GM21367 (cell line): ENCODE measurements around the gene SETD1B.
"Not testable (repeated sequence)": the region's sequence is repeated elsewhere in the genome, so short reads cannot be mapped to it uniquely, and the experiment has no call there.

ENCODE experiments used
- ATAC-seq: cut with Tn5 transposase; IDR thresholded peaks from one replicate; pipeline ENCODE4 v1.9.1; 2021; ENCODE audit not compliant: unreplicated experiment

SETD1B gene

DNA sequence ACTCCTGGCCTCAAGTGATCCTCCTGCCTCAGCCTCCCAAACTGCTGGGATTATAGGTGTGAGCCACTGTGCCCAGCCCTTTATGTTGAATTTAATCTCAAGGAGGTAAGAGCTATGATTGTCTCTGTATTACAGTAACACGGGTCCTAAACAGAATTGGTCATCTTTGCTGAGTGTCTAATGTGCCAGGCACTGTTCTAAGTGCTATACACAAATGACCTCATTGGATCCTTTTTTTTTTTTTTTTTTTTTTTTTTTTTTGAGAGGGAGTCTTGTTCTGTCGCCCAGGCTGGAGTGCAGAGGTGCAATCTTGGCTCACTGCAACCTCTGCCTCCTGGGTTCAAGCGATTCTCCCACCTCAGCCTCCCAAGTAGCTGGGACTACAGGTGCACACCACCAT is 48.6 kb downstream of the SETD1B start:
- not testable (repeated sequence) for ATAC-seq

DNA sequence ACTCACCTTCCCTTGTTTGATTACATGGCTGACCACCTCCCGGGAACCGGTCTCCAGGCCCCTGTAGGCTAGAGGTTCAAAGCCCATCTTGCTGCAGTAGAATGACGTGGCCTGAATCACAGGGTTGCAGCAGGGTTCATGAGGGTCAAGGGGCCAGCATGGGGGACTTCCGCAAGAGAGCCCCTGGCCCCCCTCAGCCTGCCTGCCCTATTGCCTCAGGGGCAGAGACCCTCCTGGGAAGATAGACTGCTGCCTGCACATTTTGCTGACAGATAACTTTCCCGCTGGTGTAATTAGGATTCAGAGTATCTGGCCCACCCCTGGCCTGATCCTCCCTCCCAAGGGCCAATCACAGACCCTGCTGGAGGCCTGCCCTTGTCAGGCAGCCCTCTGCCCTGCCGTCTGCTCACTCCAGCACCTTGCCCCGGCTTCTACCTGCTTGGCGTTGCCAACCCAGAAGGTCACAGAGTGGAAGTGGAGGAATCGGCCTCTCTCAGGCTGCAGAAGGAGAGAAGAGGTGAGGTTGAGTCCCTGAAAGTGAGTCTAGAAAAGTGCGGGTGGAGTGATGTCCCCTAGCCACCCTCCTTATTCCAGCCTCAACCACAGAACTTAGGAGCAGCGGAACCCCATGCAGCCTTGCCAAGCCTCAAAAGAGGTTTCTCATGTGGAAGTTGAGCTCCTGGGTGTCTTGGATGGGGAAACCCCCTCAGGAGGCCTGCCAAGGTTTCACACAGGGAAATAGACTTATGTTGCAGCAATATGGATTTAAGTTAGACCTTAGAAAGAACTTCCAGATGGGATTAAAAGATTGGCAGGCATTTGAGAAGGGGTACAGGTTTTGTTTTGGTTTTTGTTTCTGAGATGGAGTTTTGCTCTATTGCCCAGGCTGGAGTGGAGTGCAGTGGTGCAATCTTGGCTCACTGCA is 53.8 kb downstream of the SETD1B start:
- ATAC-seq: no peak

DNA sequence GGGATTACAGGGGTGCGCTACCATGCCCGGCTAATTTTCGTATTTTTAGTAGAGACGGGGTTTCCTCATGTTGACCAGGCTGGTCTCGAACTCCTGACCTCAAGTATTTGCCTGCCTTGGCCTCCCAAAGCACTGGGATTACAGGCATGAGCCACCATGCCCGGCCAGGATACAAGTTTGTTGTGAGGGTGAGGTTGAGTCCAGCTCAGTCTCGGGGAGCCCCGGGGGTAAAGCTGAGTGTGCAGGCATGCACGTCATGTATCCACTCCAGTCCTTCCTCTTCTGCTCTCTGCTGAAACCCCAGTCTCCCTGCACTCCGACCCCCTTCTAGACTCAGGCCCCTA is 54.5 kb downstream of the SETD1B start:
- no peak for ATAC-seq

DNA sequence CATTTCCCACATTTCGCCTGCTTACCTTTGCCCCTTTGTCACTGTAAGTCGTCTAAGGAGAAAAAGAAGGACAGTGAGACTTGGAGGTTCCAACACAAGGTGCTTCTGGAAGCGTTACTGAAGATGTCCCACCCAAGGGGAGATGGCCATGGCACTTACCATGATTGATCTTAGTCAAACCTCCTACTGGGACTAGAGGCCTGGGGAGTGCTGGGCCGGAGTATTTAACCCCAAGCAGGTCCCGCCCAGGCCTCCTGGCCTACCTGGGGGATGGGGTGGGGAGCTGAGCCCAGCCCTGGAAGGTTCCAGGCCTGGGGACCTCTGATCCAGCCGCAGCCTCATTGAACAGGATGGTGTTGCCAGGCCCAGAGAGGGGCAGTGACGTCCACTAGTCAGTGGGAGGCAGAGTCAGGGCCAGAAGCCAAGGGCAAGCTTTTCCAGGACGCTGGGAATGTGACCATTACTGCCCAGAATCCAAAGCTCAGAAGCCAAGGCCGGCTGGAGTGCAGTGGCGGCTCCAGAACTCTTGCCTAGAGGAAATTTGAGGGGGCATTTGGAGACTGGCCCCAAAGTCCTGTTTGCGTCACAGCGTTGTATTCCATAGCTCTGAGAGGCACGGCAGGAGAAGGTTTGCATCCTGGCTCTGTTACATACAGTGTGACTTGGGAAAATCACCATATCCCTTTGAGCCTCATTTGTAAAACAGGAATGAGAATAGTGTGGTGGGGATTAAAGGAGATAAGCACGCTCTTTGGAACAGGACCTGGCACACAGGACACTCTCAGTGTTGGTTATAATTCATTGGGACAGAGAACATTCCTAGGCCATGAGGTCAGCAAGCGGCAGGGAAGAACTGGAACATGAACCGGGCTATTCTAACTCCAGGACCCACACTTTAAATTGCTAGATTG is 55.1 kb downstream of the SETD1B start, which contains the start of gene HPD:
TSS of gene HPD (minus strand) at position 198 of the 911 bp plus-strand sequence. CDS start at position 162, 36 bp downstream.
- no peak for ATAC-seq

DNA sequence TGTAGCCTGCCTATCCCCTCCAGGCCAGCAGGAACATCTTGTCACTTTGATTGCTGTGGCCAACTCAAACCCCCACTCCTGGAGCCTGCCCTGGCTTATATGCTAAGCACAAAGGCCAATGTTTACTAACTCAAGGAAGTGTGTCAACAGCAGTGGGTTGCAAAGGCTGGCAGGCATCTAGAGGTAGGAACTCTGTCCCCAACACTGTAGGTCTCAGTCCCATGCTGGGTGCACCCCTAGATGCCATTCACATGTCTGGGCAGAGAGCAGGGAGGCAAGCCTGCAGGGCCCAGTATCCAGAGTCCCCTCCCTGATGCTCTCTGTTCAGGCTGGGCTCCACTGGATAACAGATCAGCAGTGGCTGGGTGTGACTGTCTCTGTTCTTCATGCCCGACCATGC is 56.4 kb downstream of the SETD1B start:
- no peak for ATAC-seq

DNA sequence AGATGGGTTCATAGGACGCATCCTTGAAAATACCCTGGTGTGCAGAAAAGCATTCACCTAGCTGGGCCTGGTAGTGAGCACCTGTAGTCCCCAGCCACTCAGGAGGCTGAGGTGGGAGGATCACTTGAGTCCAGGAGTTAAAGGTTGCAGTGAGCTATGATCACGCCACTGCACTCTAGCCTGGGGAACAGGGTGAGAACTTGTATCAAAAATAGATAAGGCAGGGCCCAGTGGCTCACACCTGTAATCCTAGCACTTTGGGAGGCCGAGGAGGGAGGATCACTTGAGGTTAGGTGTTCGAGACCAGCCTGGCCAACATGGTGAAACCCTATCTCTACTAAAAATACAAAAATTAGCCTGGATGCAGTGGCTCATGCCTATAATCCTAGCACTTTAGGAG is 56.9 kb downstream of the SETD1B start:
- not testable (repeated sequence) for ATAC-seq

DNA sequence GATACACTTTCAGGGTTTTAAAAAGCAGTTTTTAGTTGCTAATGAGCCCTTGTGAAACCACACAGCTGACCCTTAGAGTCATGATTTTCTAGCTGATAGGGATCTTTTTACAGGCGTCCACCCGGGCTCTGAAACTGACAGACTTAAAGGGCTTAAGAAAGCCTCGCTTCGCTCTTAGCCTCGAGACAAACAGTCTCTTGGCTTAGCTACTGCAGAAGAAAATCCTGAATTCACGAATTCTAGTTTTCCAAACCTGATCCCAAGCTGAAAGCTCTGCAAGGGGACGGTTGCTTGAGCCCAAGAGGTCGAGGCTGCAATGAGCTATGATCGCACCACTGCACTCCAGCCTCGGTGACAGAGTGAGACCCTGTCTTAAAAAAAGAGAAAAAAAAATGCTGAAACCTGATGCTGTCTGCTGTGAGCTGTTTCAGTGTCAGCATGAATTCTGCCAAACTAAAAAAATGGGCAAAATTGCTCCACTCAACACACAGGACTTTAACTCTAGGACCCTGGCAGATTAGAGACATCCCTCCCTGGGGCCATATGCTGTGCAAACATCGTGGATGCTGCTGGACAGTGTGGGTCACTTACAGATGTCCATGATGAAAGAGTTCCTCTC is 57.9 kb downstream of the SETD1B start:
- ATAC-seq: no peak

DNA sequence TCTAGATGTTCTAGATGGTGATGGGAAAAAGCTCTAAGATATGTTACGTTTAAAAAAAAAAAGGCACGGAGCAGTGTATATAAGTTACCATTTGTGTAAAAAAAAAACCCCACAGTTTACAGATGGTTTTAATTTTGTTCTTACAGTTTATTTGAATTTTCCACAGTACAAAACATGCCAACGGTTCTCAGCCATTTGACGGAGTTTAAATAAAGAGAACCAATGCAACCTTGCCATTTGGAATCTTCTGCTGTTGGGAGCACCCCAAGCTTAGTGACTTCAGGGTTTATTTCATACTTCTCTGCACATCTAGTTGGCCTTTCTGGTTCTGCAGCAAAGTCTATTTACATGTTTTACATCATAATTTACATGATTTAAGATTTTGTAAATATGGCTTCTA is 62.5 kb downstream of the SETD1B start:
- ATAC-seq: no peak

DNA sequence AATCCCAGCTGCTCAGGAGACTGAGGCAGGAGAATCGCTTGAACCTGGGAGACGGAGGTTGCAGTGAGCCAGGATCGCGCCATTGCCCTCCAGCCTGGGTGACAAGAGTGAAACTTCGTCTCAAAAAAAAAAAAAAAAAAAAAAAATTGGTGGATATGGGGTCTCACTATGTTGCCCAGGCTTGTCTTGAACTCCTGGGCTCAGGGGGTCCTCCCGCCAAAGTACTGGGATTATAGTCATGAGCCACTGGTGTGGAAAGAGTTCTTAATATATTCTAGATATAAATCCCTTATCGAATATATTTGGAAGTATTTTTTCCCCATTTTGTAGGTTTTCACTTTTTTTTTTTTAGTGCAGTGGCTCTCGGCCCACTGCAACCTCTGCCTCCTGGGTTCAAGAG is 65.4 kb downstream of the SETD1B start:
- ATAC-seq: not testable (repeated sequence)

DNA sequence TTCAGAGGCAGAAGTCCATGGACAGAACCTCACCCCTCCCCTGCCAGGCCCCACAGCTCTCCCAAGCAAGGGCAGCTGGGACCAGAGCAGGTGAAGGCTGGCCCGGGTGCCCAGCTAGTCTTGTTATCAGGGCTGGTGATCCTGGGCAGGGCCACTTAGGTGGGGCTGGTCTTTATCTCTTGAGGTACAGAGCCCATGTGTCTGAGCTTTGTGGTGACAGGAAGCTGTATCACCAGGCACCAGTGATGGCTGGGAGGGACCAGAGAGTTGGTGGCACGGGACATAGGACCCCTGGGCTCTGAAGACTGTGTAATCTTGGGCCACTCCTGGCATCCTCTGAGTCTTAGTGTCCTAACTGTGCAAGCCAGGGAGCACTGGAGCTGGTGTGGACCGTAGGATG is 67.7 kb downstream of the SETD1B start:
- no peak for ATAC-seq

DNA sequence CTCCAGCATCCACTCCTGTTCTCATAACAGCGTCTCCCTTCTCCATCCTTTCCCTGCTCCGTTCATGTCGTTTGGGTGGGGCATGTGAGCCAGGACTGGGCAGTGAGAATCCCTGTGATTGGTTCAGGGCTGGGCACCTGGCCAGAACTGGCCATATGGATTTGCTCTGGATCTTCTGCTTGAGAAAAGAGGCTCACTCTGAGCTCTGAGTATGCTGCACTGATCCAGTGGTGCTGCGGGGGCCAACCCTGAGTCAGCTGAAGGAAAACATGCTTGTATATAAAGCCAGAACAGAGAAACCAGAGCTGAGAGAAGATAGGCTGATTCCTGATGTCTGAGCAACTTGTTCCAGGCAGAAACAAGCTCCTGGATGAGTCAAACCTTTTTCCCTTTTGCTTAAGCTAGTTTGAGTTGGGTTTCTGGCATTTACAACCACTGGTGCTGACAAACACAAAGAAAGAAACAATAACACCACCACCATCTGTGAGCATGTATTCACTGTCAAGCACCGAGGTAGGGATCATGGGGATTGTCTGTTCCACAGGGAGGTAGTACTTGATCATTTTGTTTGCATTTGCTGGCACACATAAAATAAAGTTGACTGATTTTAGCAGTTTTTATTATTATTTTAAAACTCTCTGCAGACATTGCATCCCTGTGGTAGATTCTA is 68.9 kb downstream of the SETD1B start:
- no peak for ATAC-seq

DNA sequence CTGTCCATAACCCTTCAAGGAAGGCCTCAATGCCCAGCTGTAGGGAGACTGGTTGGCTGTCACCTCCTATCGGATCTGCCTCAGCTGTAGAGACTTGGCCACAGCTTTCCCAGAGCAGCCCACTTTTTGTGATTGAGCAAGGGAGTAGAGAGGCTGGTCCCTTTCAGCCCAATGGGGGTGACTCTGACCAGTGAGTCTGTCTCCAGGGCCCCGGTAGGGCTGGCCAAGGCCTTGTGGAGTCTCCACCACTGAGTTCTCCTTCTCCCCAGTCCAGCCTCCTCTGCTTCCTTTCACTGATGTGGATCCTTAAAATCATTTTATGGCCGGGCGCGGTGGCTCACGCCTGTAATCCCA is 69.4 kb downstream of the SETD1B start:
- no peak for ATAC-seq

DNA sequence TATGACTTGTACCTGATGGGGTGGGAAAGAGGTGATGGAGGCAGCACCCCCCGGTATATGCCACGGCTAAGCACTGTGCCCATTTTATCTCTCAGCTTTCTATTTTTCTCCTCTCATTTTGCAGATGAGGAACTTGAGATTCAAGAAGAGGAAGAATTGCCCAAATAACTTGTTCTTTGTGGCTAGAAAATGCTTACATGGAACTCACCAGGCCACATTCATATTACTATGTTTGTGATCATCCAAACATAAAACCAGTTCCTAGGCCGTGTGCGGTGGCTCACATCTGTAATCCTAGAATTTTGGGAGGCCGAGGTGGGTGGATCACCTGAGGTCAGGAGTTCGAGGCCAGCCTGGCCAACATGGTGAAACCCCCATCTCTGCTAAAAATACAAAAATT is 70.3 kb downstream of the SETD1B start:
- ATAC-seq: no peak

DNA sequence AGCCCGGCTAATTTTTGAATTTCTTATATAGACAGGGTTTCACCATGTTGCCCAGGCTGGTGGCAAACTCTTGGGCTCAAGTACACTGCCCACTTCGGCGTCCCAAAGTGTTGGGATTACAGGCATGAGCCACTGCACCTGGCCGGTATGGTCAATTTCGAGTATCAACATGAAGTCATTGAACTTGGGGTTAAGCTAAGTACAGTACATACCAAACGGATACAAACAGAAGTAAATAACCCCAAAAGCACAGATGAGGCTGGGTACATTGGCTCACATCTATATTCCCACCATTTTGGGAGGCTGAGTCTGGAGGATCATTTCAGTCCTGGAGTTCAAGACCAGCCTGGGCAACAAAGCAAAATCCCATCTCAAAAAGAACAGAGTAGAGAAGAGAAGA is 71.8 kb downstream of the SETD1B start:
- no peak for ATAC-seq

DNA sequence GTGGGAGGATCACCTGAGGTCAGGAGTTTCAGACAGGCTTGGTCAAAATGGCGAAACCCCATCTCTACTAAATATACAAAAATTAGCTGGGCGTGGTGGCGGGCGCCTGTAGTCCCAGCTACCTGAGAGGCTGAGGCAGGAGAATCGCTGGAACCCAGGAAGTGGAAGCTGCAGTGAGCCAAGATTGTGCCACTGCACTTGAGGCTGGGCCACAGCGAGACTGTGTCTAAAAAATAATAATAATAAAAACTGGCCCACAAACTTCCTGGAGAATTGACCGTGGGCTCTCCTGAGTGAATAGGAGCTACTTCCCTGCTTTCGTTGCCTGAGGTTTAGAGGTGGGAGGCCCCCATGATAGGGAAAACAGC is 72.3 kb downstream of the SETD1B start:
- ATAC-seq: not testable (repeated sequence)
